ENCODE measurements around the gene MRRF. TPM values are rescaled to one million over a fixed set of nuclear protein-coding genes. Genes with fewer than 3 reads are reported as not detected.
A peak's percentile ranks its signal among the peaks of the same experiment; 100 is the strongest.

The MRRF gene
- total RNA-seq, 1 donor from 2014 or later: 44.4 TPM

GRCh38 chr9:122216798-122217418 is 47.8 kb upstream of the MRRF start:
- Mint-ChIP-seq H3K27me3 (ENCODE audit: insufficient read depth, low read depth) (peaks cover 93% of the 10 kb centered on the region), H3K27ac (no peak overlapping the region), H3K4me1 (peaks cover 20% of the 10 kb centered on the region), H3K9me3 (peaks cover 15% of the 10 kb centered on the region), H3K36me3 (no peaks in the 10 kb centered on the region), H3K4me3 (no peak overlapping the region)
- TF ChIP-seq EZH2phosphoT487 (IDR thresholded peaks at IDR 0.05): peak; percentile 0
- no peak for TF ChIP-seq EZH2 (IDR thresholded peaks at IDR 0.05)
- H3K4me1 ChIP-seq: peaks cover 31% of the 10 kb centered on the region
- H3K27ac ChIP-seq: no peak overlapping the region
- peaks cover 78% of the 10 kb centered on the region for H4K20me1 ChIP-seq (ENCODE audit: low read depth)
- DNase-seq (ENCODE audit: low spot score): no peak
- no peak overlapping the region for H2AFZ ChIP-seq (replicated peaks)
- H3K4me2 ChIP-seq: no peak overlapping the region
- H3K79me2 ChIP-seq (ENCODE audit: low read depth): no peaks in the 10 kb centered on the region
- H3K27me3 ChIP-seq: peaks cover 100% of the 10 kb centered on the region
- peaks cover 12% of the 10 kb centered on the region for H3F3A ChIP-seq (ENCODE audit: low read depth)
- no peaks in the 10 kb centered on the region for H3K36me3 ChIP-seq
- no peak overlapping the region for H3K9ac ChIP-seq
- H3K4me3 ChIP-seq: no peak overlapping the region
- H3K9me3 ChIP-seq (ENCODE audit: low read depth): no peaks in the 10 kb centered on the region

DNA sequence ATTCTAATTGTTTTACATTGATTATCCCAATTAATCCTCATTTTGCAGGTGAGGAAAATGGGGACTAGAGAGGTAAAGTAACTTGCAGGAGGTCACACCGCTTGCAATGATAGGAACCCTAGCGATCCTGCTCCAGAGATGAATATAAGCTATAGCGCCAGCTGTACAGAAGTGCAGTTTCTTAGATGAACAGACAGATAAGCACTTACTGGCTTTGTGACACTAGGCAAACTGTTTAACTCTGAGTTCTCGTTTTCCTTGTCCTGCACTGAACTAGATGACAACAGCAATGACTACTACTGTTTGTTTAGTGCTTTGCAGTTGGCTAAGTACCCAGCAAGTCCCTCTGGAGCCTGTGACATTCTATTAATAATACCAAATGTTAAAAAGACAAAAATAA is 47.0 kb upstream of the MRRF start:
- no peaks in the 10 kb centered on the region for H3K36me3 Mint-ChIP-seq

DNA sequence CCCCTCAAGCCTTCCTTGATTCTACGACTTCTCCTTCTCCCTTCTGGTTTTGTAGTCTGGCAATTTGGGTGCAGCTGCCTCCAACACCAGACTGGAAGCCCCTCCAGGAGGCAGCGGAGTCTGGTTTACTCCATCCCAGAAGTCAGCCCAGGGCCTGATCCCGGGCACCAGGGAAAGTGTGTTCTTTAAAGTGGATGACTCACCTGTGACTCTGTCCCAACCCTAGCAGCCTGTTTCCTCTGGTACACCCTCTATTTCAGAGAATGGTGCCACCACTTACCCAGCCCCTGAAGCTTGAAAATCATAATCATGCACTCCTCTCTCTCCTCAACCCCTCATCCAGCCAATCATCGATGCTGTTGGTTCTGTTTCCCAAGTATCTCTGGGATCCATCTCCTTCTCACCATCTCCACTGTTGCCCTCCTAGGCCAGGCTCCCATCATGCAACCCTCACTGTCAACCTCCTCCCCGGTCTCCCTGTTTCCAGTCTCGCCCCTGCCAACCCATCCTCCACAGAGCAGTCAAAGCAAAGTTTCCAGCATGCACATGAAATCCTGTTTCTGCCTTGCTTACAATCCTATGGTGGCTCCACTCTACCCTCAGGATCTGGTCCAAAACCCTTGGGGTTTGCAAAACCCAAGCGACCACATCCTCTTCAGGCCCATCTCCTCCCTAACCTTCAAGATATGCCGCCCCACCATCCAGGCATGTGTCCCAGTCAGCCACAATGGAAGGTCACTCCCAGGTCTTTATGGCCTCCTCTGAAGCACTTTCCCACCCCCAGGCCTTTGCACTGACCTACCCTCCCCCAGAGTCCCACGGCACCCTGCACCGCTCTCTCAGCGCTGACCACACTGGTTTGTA is 46.4 kb upstream of the MRRF start:
- no peak for DNase-seq (ENCODE audit: low spot score)
- Mint-ChIP-seq H3K27ac (no peak overlapping the region), H3K4me1 (peaks cover 16% of the 10 kb centered on the region), H3K36me3 (no peaks in the 10 kb centered on the region), H3K4me3 (peak overlapping the region; percentile 6), H3K27me3 (ENCODE audit: insufficient read depth, low read depth) (peaks cover 93% of the 10 kb centered on the region), H3K9me3 (peaks cover 11% of the 10 kb centered on the region)
- Histone ChIP-seq H3K79me2 (ENCODE audit: low read depth) (no peaks in the 10 kb centered on the region), H4K20me1 (ENCODE audit: low read depth) (peaks cover 80% of the 10 kb centered on the region), H3K4me1 (peaks cover 31% of the 10 kb centered on the region), H3K27me3 (peaks cover 100% of the 10 kb centered on the region), H2AFZ (replicated peaks) (no peak overlapping the region), H3K9me3 (ENCODE audit: low read depth) (no peaks in the 10 kb centered on the region), H3K4me2 (peak overlapping the region; percentile 73), H3K4me3 (peak overlapping the region; percentile 36), H3K27ac (no peak overlapping the region), H3K36me3 (no peaks in the 10 kb centered on the region), H3K9ac (no peak overlapping the region), H3F3A (ENCODE audit: low read depth) (peaks cover 6% of the 10 kb centered on the region)
- no peak for TF ChIP-seq EZH2 (IDR thresholded peaks at IDR 0.05)
- no peak for TF ChIP-seq CTCF (IDR thresholded peaks at IDR 0.05)
- no peak for TF ChIP-seq EZH2phosphoT487 (IDR thresholded peaks at IDR 0.05)

More for the DNA sequence above, 47.0 kb upstream of the MRRF start:
- Histone ChIP-seq H3K36me3 (no peaks in the 10 kb centered on the region), H3K79me2 (ENCODE audit: low read depth) (no peaks in the 10 kb centered on the region), H3K27ac (no peak overlapping the region), H3K4me2 (no peak overlapping the region), H3K4me1 (peaks cover 31% of the 10 kb centered on the region), H3K9me3 (ENCODE audit: low read depth) (no peaks in the 10 kb centered on the region), H3F3A (ENCODE audit: low read depth) (peaks cover 12% of the 10 kb centered on the region), H4K20me1 (ENCODE audit: low read depth) (peaks cover 82% of the 10 kb centered on the region), H2AFZ (replicated peaks) (no peak overlapping the region), H3K9ac (no peak overlapping the region), H3K27me3 (peaks cover 100% of the 10 kb centered on the region), H3K4me3 (no peak overlapping the region)
- peaks cover 15% of the 10 kb centered on the region for H3K9me3 Mint-ChIP-seq
- H3K4me1 Mint-ChIP-seq: peaks cover 20% of the 10 kb centered on the region
- H3K27me3 Mint-ChIP-seq (ENCODE audit: insufficient read depth, low read depth): peaks cover 93% of the 10 kb centered on the region
- DNase-seq (ENCODE audit: low spot score): no peak
- H3K4me3 Mint-ChIP-seq: no peak overlapping the region
- TF ChIP-seq EZH2 (IDR thresholded peaks at IDR 0.05): no peak
- TF ChIP-seq EZH2phosphoT487 (IDR thresholded peaks at IDR 0.05): no peak
- no peak for TF ChIP-seq CTCF (IDR thresholded peaks at IDR 0.05)
- no peak overlapping the region for H3K27ac Mint-ChIP-seq
